Spleen (tissue), 7 donors: ENCODE results near the gene RNMT.

Source experiments
- POLR2AphosphoS5 ChIP-seq, 3 donors: sonication (generic); formaldehyde crosslinking; IDR thresholded peaks; one replicate each; pipeline ENCODE4 v1.5.1; 2017; ENCODE audit warnings: antibody characterized with exemption in 3 of 3
- TF ChIP-seq, protein P1 (sequence below), 11 experiments: fragments of 200-600 bp in 7 of 11; fragments of 450-650 bp in 4 of 11; sonication (generic) in 4 of 11; IDR thresholded peaks in 8 of 11; conservative IDR thresholded peaks in 3 of 11; 1 replicate in 7 of 11; 2 replicates in 4 of 11; pipeline versions ENCODE4 v1.4.0 to v1.8.0; 2016 to 2021; ENCODE audit warnings: antibody characterized with exemption in 11 of 11, inconsistent platforms in 4 of 11, mild to moderate bottlenecking in 1 of 11
- donor health status: DM: no; HTN: no; CAD: no; lungs with moderate emphysema.
- donor health status: DM: no; HTN: no; CAD: no.
- donor health status: DM: no; HTN: no; CAD: no.

DNA sequence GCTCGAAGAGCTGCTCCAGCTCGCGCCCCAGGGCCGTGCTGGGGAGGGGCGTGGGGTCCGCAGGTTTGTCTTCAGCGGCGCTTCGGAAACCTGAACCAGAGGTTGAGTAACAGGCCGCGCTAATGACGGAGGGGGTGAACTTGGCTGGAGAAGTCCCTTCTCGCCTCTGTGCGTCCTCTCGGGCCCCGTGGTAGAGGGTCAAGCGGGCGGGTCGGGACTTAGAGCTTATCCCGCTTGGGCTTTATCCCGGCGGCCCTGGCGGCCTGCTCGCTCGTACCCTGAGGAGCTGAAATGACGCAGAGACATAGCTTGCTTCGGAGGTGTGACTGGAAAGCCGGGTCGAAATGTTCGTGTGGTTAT lies 479 bp downstream of the RNMT start:
- TF ChIP-seq, protein P1, sequence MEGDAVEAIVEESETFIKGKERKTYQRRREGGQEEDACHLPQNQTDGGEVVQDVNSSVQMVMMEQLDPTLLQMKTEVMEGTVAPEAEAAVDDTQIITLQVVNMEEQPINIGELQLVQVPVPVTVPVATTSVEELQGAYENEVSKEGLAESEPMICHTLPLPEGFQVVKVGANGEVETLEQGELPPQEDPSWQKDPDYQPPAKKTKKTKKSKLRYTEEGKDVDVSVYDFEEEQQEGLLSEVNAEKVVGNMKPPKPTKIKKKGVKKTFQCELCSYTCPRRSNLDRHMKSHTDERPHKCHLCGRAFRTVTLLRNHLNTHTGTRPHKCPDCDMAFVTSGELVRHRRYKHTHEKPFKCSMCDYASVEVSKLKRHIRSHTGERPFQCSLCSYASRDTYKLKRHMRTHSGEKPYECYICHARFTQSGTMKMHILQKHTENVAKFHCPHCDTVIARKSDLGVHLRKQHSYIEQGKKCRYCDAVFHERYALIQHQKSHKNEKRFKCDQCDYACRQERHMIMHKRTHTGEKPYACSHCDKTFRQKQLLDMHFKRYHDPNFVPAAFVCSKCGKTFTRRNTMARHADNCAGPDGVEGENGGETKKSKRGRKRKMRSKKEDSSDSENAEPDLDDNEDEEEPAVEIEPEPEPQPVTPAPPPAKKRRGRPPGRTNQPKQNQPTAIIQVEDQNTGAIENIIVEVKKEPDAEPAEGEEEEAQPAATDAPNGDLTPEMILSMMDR (IDR thresholded peaks at IDR 0.05 in 8 of 11, conservative IDR thresholded peaks at IDR 0.05 in 3 of 11), result no peak
- no peak for TF ChIP-seq POLR2AphosphoS5 (IDR thresholded peaks at IDR 0.05)
